Ascending aorta (tissue), 2 donors: Measurements from ENCODE around the gene C6orf47. TPM values are rescaled to one million over a fixed set of nuclear protein-coding genes. Genes with fewer than 3 reads are reported as not detected.
A peak's percentile ranks its signal among the peaks of the same experiment; 100 is the strongest.

Experiments
- DNase-seq, 2 donors: peaks; one replicate each; pipeline ENCODE4 v3.0.0-alpha.2; 2019; ENCODE audit warnings: low spot score in 2 of 2
- H3K27ac ChIP-seq, 2 donors: fragments of 200-600 bp; sonication (generic); one replicate each; pipeline ENCODE4 v1.5.1; 2016 to 2017; ENCODE audit warnings: mild to moderate bottlenecking in 1 of 2
- H3K27me3 ChIP-seq: fragments of 200-600 bp; sonication (generic); one replicate; pipeline ENCODE4 v1.5.1; 2017
- H3K36me3 ChIP-seq, 2 donors: fragments of 200-600 bp; sonication (generic); one replicate each; pipeline ENCODE4 v1.5.1; 2016
- H3K4me1 ChIP-seq, 2 donors: fragments of 200-600 bp; sonication (generic); one replicate each; pipeline ENCODE4 v1.5.1; 2016 to 2017; ENCODE audit warnings: mild to moderate bottlenecking in 1 of 2
- H3K4me3 ChIP-seq, 2 donors: fragments of 200-600 bp; sonication (generic); one replicate each; pipeline ENCODE4 v1.5.1; 2016 to 2017; ENCODE audit warnings: mild to moderate bottlenecking in 1 of 2
- H3K9me3 ChIP-seq, 2 donors: fragments of 200-600 bp; sonication (generic); one replicate each; pipeline ENCODE4 v1.5.1; 2016
- intact Hi-C: fragments of 100-400 bp; cut with DNase I; formaldehyde crosslinking; loops from one replicate; pipeline ENCODE4 v1.15.1; 2023
- total RNA-seq: library from RNA; depleted of rRNA; stranded (reverse); fragments of >200 nt; gene quantifications from one replicate; pipeline ENCODE4 v1.1.0, GENCODE V29; 2016
- TF ChIP-seq, protein P1 (sequence below), 3 experiments: fragments of 200-600 bp in 2 of 3; fragments of 450-650 bp in 1 of 3; sonication (generic) in 2 of 3; IDR thresholded peaks; one replicate each; pipeline ENCODE4 v1.5.1; 2016 to 2019; ENCODE audit warnings: antibody characterized with exemption in 3 of 3, mild to moderate bottlenecking in 1 of 3, moderate library complexity in 1 of 3

C6orf47 gene
- total RNA-seq, 1 donor from 2014 or later, result 20.9 TPM

DNA sequence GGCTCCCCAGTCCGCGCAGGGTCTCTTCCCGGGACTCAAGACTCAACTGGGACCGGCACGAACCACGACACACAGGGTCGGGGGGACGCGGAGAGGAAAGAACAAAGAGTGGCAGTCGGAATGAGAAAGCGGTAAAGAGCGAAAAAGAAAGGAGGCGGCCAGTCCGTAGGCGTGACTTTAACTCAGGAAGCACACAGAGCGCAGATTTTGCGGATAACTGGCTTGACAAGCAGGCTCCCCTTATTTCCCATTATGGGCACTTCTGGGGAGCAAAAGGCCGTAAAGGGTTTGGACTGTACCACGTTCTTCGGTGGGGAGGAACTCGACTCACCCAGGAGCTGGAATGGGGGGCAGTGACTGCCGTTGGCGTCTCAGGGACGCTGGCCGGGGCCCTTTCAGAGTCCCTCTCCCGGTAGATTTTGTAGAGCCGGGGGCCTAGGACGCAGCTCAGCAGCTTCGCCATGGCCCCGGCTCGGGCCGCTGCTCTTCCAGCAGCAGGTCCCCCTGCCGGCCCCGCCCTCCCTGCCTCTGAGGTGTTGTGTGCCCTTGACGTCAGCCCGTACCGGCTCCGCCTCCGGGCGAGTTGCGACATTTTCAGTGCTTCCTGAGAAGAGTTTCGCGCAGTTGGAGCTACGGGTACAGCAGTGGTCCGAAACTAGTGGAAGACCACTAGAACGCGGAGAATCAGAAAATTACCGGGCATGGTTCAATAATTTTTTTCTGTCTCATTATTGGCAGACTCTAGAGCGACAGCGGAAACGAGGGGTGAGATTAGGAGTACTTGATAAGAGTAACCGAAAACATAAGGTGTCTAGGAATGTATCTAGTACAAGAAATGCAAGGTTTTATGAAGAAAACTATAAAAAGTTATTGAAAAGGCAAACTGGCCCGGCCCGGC is 42.5 kb upstream of the C6orf47 start, which contains the start of gene ABHD16A:
Gene ABHD16A (minus strand): TSS at position 506 of the 898 bp plus-strand sequence. CDS start 43 bp downstream, at position 463.
- no peaks in the 10 kb centered on the region for H3K27me3 ChIP-seq
- peaks cover 12 to 20% of the 10 kb centered on the region in 2 donors for H3K36me3 ChIP-seq
- TF ChIP-seq, protein P1, sequence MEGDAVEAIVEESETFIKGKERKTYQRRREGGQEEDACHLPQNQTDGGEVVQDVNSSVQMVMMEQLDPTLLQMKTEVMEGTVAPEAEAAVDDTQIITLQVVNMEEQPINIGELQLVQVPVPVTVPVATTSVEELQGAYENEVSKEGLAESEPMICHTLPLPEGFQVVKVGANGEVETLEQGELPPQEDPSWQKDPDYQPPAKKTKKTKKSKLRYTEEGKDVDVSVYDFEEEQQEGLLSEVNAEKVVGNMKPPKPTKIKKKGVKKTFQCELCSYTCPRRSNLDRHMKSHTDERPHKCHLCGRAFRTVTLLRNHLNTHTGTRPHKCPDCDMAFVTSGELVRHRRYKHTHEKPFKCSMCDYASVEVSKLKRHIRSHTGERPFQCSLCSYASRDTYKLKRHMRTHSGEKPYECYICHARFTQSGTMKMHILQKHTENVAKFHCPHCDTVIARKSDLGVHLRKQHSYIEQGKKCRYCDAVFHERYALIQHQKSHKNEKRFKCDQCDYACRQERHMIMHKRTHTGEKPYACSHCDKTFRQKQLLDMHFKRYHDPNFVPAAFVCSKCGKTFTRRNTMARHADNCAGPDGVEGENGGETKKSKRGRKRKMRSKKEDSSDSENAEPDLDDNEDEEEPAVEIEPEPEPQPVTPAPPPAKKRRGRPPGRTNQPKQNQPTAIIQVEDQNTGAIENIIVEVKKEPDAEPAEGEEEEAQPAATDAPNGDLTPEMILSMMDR (IDR thresholded peaks at IDR 0.05), result no peak
- H3K4me3 ChIP-seq, result peak within 1 kb of the TSS; percentile 72 to 78
- peak within 1 kb of the TSS; percentile 92 to 97 for H3K27ac ChIP-seq
- peaks cover 13 to 21% of the 10 kb centered on the region in 2 donors for H3K4me1 ChIP-seq
- intact Hi-C loops, result loop anchor here (1.0 to 2.0 kb wide), 4 partner anchors 26 to 160 kb away; partner anchors contain the start of genes CLIC1, CSNK2B, DDAH2 and NEU1
- H3K9me3 ChIP-seq, result no peaks in the 10 kb centered on the region
- peak; percentile 97 to 100 for DNase-seq

DNA sequence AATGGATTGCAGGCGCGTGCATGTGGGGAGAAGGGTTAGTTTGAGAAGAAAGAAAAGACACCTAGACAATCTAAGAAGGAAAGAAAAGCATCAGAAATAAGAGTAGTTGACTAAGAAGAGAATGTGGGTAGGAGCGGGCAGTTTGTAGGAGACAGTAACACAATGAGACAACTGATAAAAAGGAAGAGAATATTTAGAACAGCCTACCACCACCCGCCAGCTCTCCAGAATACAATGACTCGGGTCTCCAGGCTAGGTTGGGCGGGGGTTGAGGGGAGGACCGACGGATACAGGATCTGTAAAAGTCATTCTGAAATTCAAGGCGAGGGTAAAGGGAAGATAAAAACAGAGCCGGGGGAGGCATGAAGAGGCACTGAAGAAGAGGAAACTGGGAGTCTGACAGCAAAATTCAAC is 41.8 kb upstream of the C6orf47 start:
- Histone ChIP-seq H3K36me3 (peaks cover 12 to 20% of the 10 kb centered on the region in 2 donors), H3K27me3 (no peaks in the 10 kb centered on the region), H3K4me1 (peaks cover 13 to 21% of the 10 kb centered on the region in 2 donors), H3K4me3 (peak overlapping the region; percentile 72 to 78), H3K9me3 (no peaks in the 10 kb centered on the region), H3K27ac (peak overlapping the region; percentile 92 to 97)
- intact Hi-C loops, result loop anchor here (2.0 kb wide), 2 partner anchors 34 to 160 kb away; partner anchors contain the start of genes CLIC1 and NEU1
- DNase-seq, result no peak
- TF ChIP-seq, protein P1 (IDR thresholded peaks at IDR 0.05), result no peak

DNA sequence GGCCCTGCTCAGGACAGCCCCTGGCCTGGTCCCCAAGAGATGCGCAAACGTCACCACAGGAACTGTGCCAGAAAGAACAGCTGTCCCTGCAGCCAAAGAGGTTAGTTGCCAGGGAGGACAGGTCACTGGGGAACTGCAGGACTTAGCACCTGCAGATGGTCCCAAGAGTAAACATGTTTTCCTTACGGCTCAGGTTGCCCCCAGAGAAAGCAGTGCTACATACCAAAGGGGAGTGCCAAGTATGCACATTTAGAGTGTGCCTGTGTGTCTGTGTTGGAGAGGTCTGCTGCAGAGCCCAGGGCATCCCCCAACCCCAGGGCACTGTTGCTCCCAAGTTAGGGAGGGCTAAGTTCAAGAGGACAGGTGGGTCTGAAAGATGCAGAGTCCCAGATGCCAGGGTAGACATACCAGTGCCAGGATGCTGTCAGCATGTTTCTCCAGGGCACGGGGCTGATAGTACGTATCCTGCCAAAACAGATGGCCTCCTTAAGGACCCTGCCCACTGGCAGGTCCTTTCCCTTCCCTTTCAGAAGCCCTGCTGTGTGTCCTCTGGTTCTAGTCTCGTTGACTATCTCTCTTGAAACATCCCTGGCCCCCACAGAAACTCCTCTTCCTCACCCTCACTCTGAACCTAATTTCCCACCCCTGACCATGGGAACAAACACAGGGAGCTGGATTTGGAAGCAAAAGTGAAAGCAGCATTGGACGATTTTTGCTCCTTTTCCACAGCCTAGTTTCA is 41.3 kb upstream of the C6orf47 start:
- intact Hi-C loops, result loop anchor here (2.0 kb wide), 2 partner anchors 35 to 161 kb away; partner anchors contain the start of genes CLIC1 and NEU1

DNA sequence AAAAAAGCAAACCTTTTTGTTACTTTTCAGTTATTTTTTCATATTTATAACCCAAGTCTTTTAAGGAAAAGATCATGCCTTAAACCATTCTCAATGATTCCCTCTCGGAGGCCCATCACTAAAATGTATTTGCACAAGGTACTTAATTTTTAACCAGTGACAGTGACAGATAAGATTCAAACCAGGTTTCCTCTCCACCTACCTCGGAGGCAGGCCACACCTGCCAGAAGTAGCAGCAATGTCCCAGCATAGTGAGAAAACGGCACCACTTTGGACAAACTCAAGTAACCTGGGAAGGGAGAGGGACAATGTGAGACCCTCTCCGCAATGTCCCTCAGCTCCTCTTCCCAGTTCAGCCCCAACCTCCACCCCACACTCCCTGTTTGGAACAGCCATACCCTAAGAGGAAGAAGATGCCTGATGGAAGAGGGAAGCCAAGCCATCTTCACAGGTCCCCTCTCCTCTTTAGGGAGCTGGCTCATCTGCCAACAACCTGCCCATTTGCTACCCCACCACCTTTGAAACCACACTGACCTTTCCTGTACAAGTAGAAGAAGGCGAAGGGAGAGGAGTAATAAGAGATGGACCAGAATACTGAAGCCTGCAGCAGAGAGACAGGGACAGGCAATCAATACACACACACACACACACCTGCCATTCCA is 40.3 kb upstream of the C6orf47 start:
- peaks cover 25 to 32% of the 10 kb centered on the region in 2 donors for H3K36me3 ChIP-seq
- H3K9me3 ChIP-seq, result no peaks in the 10 kb centered on the region
- peaks cover 13 to 21% of the 10 kb centered on the region in 2 donors for H3K4me1 ChIP-seq
- no peak overlapping the region for H3K4me3 ChIP-seq
- no peak for DNase-seq
- intact Hi-C loops, result no loop called here
- TF ChIP-seq, protein P1 (IDR thresholded peaks at IDR 0.05), result no peak
- H3K27me3 ChIP-seq, result no peaks in the 10 kb centered on the region
- H3K27ac ChIP-seq, result no peak overlapping the region

More for the DNA sequence above, 41.3 kb upstream of the C6orf47 start:
- no peaks in the 10 kb centered on the region for H3K9me3 ChIP-seq
- peaks cover 15 to 23% of the 10 kb centered on the region in 2 donors for H3K36me3 ChIP-seq
- TF ChIP-seq, protein P1 (IDR thresholded peaks at IDR 0.05), result no peak
- H3K27ac ChIP-seq, result peak overlapping the region in 1 of 2 donors; percentile 92
- H3K4me3 ChIP-seq, result peak overlapping the region; percentile 72 to 78
- DNase-seq, result no peak
- H3K4me1 ChIP-seq, result peaks cover 13 to 21% of the 10 kb centered on the region in 2 donors
- H3K27me3 ChIP-seq, result no peaks in the 10 kb centered on the region

DNA sequence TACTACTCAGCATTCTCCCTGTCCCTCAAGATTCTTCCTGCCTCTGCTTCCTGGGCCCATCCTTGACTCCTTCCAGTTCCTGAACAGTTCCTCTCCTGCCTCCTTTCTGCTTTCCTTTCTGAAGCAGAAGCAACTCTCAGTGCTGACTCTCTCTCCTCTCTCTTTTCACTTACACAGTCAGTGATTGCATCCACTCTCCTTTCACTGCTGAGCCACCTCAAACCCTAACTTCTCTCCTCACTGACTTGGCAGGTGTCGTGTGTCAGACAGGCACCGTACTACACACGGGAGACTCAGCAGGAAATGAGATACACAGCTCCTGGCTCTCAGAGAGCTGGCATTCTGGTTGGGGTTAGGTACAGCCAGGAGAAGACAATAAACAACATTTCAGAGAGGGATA is 37.0 kb upstream of the C6orf47 start:
- Histone ChIP-seq H3K36me3 (peaks cover 44 to 63% of the 10 kb centered on the region in 2 donors), H3K9me3 (no peaks in the 10 kb centered on the region), H3K27ac (no peak overlapping the region), H3K4me3 (no peak overlapping the region), H3K27me3 (no peaks in the 10 kb centered on the region), H3K4me1 (peaks cover 13 to 14% of the 10 kb centered on the region in 2 donors)
- no peak for DNase-seq
- intact Hi-C loops, result no loop called here
- TF ChIP-seq, protein P1 (IDR thresholded peaks at IDR 0.05), result no peak
